Astrocyte (in vitro differentiated cells and primary cell): Measurements from ENCODE around the gene BEST3. TPM values are rescaled to one million over a fixed set of nuclear protein-coding genes. Genes with fewer than 3 reads are reported as not detected.

Experiments
- DNase-seq: peaks from one replicate; pipeline ENCODE4 v3.0.0-alpha.2; 2010; ENCODE audit warnings: low read depth
- FAIRE-seq: peaks from 2 replicates; lab custom pipeline; 2011; peaks lifted over from hg19 to GRCh38; lab: Jason Lieb, UNC
- H2AFZ ChIP-seq: 2 replicates; pipeline ENCODE4 v1.6.0; 2012; ENCODE audit warnings: low read depth, low read length, inconsistent platforms
- H3K27ac ChIP-seq: 2 replicates; pipeline ENCODE4 v1.5.1; 2011; ENCODE audit warnings: low read depth, low read length, inconsistent platforms
- H3K27me3 ChIP-seq: 2 replicates; pipeline ENCODE4 v1.6.0; 2011; ENCODE audit warnings: low read length, inconsistent platforms; ENCODE audit not compliant: insufficient read depth
- H3K36me3 ChIP-seq: 2 replicates; pipeline ENCODE4 v1.5.1; 2011; ENCODE audit warnings: low read length, inconsistent platforms; ENCODE audit not compliant: insufficient read depth
- H3K4me1 ChIP-seq: 2 replicates; pipeline ENCODE4 v1.5.1; 2011; ENCODE audit warnings: low read length, inconsistent platforms; ENCODE audit not compliant: insufficient read depth
- H3K4me2 ChIP-seq: 2 replicates; pipeline ENCODE4 v1.6.0; 2012; ENCODE audit warnings: low read length, inconsistent platforms
- H3K4me3 ChIP-seq: 2 replicates; pipeline ENCODE4 v1.5.1; 2011; ENCODE audit warnings: low read depth, mild to moderate bottlenecking, low read length, inconsistent platforms; ENCODE audit not compliant: insufficient read depth
- H3K79me2 ChIP-seq: 2 replicates; pipeline ENCODE4 v1.6.0; 2012; ENCODE audit warnings: mild to moderate bottlenecking, low read length, inconsistent platforms; ENCODE audit not compliant: insufficient read depth
- H3K9ac ChIP-seq: 2 replicates; pipeline ENCODE4 v1.6.0; 2012; ENCODE audit warnings: mild to moderate bottlenecking, low read length, inconsistent platforms
- H3K9me3 ChIP-seq: 2 replicates; pipeline ENCODE4 v1.5.1; 2012; ENCODE audit warnings: low read depth, mild to moderate bottlenecking, low read length, inconsistent platforms; ENCODE audit not compliant: insufficient read depth
- H4K20me1 ChIP-seq: 2 replicates; pipeline ENCODE4 v1.6.0; 2012; ENCODE audit warnings: low read length, inconsistent platforms; ENCODE audit not compliant: insufficient read depth
- H3K27ac Mint-ChIP-seq: one replicate; pipeline ENCODE4 v1.8.0; 2021; ENCODE audit warnings: mild to moderate bottlenecking, mixed read lengths; ENCODE audit not compliant: unreplicated experiment
- H3K27me3 Mint-ChIP-seq: one replicate; pipeline ENCODE4 v1.8.0; 2021; ENCODE audit warnings: low read depth, mixed read lengths; ENCODE audit not compliant: unreplicated experiment
- H3K36me3 Mint-ChIP-seq: one replicate; pipeline ENCODE4 v1.8.0; 2021; ENCODE audit warnings: low read depth, mixed read lengths; ENCODE audit not compliant: unreplicated experiment
- H3K4me1 Mint-ChIP-seq: one replicate; pipeline ENCODE4 v1.8.0; 2021; ENCODE audit warnings: low read depth, mixed read lengths; ENCODE audit not compliant: unreplicated experiment
- H3K4me3 Mint-ChIP-seq: one replicate; pipeline ENCODE4 v1.8.0; 2021; ENCODE audit warnings: mild to moderate bottlenecking, moderate library complexity, mixed read lengths; ENCODE audit not compliant: unreplicated experiment
- H3K9me3 Mint-ChIP-seq: one replicate; pipeline ENCODE4 v1.8.0; 2021; ENCODE audit warnings: mild to moderate bottlenecking, mixed read lengths; ENCODE audit not compliant: unreplicated experiment
- EZH2 ChIP-seq: IDR thresholded peaks from 2 replicates; pipeline ENCODE4 v1.6.1; 2012; ENCODE audit warnings: mild to moderate bottlenecking, low read length, inconsistent platforms; ENCODE audit not compliant: insufficient read depth
- total RNA-seq: library from RNA; stranded (reverse); gene quantifications from 2 replicates; pipeline ENCODE4 v1.2.1, GENCODE V29; 2021
- TF ChIP-seq, protein P1 (sequence below): IDR thresholded peaks from 2 replicates; pipeline ENCODE4 v1.5.1; 2011; ENCODE audit warnings: low read depth, mild to moderate bottlenecking, inconsistent platforms, low read length, moderate library complexity; ENCODE audit not compliant: insufficient read depth

The BEST3 gene
- total RNA-seq, 1 donor from 2014 or later = 1.2 TPM

DNA sequence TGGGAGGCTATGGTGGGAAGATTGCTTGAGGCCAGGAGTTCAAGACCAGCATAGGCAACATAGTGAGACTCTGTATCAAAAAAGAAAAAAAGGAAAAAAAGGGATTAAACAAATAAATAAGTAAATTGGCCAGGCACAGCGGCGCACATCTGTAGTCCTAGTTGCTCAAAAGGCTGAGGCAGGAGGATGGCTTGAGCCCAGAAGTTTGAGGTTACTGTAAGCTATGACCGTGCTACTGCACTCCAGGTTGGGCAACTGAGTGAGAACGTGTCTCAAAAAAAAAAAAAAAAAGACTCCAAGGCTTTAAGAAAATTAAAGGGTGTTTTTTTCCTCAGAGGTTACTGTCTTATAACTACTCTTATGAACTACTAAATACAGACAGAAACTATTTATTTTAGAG lies 11.7 kb downstream of the BEST3 start:
- Mint-ChIP-seq H3K4me3 (no peak overlapping the region), H3K9me3 (no peaks in the 10 kb centered on the region), H3K27ac (no peak overlapping the region), H3K36me3 (no peaks in the 10 kb centered on the region), H3K4me1 (peaks cover 41% of the 10 kb centered on the region), H3K27me3 (no peaks in the 10 kb centered on the region)
- FAIRE-seq (no peak), DNase-seq (no peak)
- Histone ChIP-seq H3K4me3 (no peak overlapping the region), H3K9me3 (no peaks in the 10 kb centered on the region), H3K4me2 (no peak overlapping the region), H3K79me2 (no peaks in the 10 kb centered on the region), H3K4me1 (peaks cover 32% of the 10 kb centered on the region), H2AFZ (no peak overlapping the region), H3K36me3 (no peaks in the 10 kb centered on the region), H3K27ac (no peak overlapping the region), H3K27me3 (no peaks in the 10 kb centered on the region), H3K9ac (no peak overlapping the region), H4K20me1 (no peaks in the 10 kb centered on the region)
- no peak for TF ChIP-seq EZH2
- TF ChIP-seq, protein P1, sequence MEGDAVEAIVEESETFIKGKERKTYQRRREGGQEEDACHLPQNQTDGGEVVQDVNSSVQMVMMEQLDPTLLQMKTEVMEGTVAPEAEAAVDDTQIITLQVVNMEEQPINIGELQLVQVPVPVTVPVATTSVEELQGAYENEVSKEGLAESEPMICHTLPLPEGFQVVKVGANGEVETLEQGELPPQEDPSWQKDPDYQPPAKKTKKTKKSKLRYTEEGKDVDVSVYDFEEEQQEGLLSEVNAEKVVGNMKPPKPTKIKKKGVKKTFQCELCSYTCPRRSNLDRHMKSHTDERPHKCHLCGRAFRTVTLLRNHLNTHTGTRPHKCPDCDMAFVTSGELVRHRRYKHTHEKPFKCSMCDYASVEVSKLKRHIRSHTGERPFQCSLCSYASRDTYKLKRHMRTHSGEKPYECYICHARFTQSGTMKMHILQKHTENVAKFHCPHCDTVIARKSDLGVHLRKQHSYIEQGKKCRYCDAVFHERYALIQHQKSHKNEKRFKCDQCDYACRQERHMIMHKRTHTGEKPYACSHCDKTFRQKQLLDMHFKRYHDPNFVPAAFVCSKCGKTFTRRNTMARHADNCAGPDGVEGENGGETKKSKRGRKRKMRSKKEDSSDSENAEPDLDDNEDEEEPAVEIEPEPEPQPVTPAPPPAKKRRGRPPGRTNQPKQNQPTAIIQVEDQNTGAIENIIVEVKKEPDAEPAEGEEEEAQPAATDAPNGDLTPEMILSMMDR = no peak

DNA sequence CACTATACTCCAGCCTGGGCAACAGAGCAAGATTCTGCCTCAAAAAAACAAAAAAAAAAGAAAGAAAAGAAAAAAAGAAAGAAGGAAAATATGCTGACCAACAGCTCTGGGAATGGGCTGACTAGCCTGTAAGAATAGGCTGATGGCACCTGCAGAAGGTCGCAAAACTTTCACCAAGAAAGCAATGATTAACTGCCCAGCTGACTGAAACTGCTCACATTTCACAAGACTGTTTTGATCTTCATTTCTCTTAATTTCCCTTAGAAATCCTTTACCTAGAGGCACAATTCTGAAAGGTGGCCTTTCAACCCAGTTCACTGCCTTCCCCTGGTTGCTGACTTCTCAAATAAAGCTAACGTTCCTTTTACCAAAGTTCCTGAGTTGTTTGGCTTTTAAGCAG lies 12.4 kb downstream of the BEST3 start:
- no peak overlapping the region for H3K4me3 Mint-ChIP-seq
- no peak overlapping the region for H3K27ac Mint-ChIP-seq
- no peak for FAIRE-seq

DNA sequence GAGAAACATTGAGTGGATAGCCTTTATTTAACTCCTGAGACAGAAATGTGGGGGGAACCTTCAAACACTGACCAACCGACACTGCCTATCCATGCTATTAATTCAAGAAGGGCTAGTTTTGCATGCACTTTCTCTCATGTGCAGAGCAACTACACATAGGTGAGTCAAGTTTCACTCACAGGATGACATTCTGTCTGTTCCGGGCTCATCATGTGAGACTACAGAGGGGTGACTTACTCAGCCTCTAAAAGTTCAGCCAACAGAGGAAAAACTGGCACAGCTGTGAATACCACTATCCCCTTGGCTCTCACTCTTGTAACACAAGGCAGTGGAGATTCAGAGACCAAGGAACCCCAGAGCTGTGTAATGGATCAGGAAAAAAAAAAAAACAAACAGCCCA lies 13.3 kb downstream of the BEST3 start:
- Mint-ChIP-seq H3K27me3 (no peaks in the 10 kb centered on the region), H3K4me1 (peaks cover 40% of the 10 kb centered on the region), H3K9me3 (no peaks in the 10 kb centered on the region), H3K36me3 (no peaks in the 10 kb centered on the region), H3K27ac (peak overlapping the region; percentile 26), H3K4me3 (no peak overlapping the region)
- H3K36me3 ChIP-seq = no peaks in the 10 kb centered on the region
- peak overlapping the region; percentile 38 for H3K4me2 ChIP-seq
- H4K20me1 ChIP-seq = no peaks in the 10 kb centered on the region
- no peak overlapping the region for H3K4me3 ChIP-seq
- FAIRE-seq (no peak), DNase-seq (peak; percentile 65)
- no peaks in the 10 kb centered on the region for H3K9me3 ChIP-seq
- TF ChIP-seq EZH2 = no peak
- TF ChIP-seq, protein P1 = no peak
- no peak overlapping the region for H2AFZ ChIP-seq
- no peaks in the 10 kb centered on the region for H3K79me2 ChIP-seq
- no peaks in the 10 kb centered on the region for H3K27me3 ChIP-seq
- H3K9ac ChIP-seq = no peak overlapping the region
- peaks cover 32% of the 10 kb centered on the region for H3K4me1 ChIP-seq
- H3K27ac ChIP-seq = no peak overlapping the region

More for the DNA sequence above, 12.4 kb downstream of the BEST3 start:
- H3K27ac ChIP-seq = no peak overlapping the region
- no peaks in the 10 kb centered on the region for H3K9me3 ChIP-seq
- H2AFZ ChIP-seq = no peak overlapping the region
- H3K27me3 ChIP-seq = no peaks in the 10 kb centered on the region
- H3K36me3 ChIP-seq = no peaks in the 10 kb centered on the region
- H3K79me2 ChIP-seq = no peaks in the 10 kb centered on the region
- no peak overlapping the region for H3K9ac ChIP-seq
- TF ChIP-seq EZH2 = no peak
- TF ChIP-seq, protein P1 = no peak
- peaks cover 32% of the 10 kb centered on the region for H3K4me1 ChIP-seq
- no peaks in the 10 kb centered on the region for H3K36me3 Mint-ChIP-seq
- H3K9me3 Mint-ChIP-seq = no peaks in the 10 kb centered on the region
- H3K4me1 Mint-ChIP-seq = peaks cover 40% of the 10 kb centered on the region
- no peaks in the 10 kb centered on the region for H3K27me3 Mint-ChIP-seq
- H3K4me2 ChIP-seq = no peak overlapping the region
- no peak for DNase-seq
- no peak overlapping the region for H3K4me3 ChIP-seq
- no peaks in the 10 kb centered on the region for H4K20me1 ChIP-seq
